BE2C (cell line): Measurements from ENCODE around the gene CCDC88B.

Experiments used
- DNase-seq: peaks from one replicate; pipeline ENCODE4 v3.0.0-alpha.2; 2020
- H3K27me3 ChIP-seq: fragments of 250-450 bp; sonication (Bioruptor Pico); 2 replicates; pipeline ENCODE4 v1.5.1; 2020; ENCODE audit warnings: mild to moderate bottlenecking
- H3K36me3 ChIP-seq: fragments of 250-450 bp; sonication (Bioruptor Pico); 2 replicates; pipeline ENCODE4 v1.5.1; 2020; ENCODE audit warnings: mild to moderate bottlenecking
- H3K4me1 ChIP-seq: fragments of 250-450 bp; sonication (Bioruptor Pico); 2 replicates; pipeline ENCODE4 v1.5.1; 2020
- H3K4me3 ChIP-seq: 2 replicates; pipeline ENCODE4 v1.5.1; 2011; ENCODE audit warnings: low read depth, low read length
- H3K9me3 ChIP-seq: fragments of 250-450 bp; sonication (Bioruptor Pico); 2 replicates; pipeline ENCODE4 v1.5.1; 2020
- CTCF ChIP-seq: IDR thresholded peaks from 2 replicates; pipeline ENCODE4 v1.5.1; 2012; ENCODE audit warnings: mild to moderate bottlenecking, low read depth, low read length

The CCDC88B gene

GRCh38 chr11:64294774-64295173 lies 45.2 kb upstream of the CCDC88B start:
- Histone ChIP-seq H3K27me3 (peaks cover 70% of the 10 kb centered on the region), H3K4me1 (no peaks in the 10 kb centered on the region), H3K4me3 (no peak overlapping the region), H3K36me3 (no peaks in the 10 kb centered on the region), H3K9me3 (no peaks in the 10 kb centered on the region)
- TF ChIP-seq CTCF, result no peak
- DNase-seq, result no peak

GRCh38 chr11:64295760-64296159 lies 44.2 kb upstream of the CCDC88B start:
- Histone ChIP-seq H3K4me3 (no peak overlapping the region), H3K36me3 (no peaks in the 10 kb centered on the region), H3K4me1 (no peaks in the 10 kb centered on the region), H3K9me3 (no peaks in the 10 kb centered on the region), H3K27me3 (peaks cover 73% of the 10 kb centered on the region)
- no peak for DNase-seq
- no peak for TF ChIP-seq CTCF

GRCh38 chr11:64296236-64296635 lies 43.8 kb upstream of the CCDC88B start:
- no peaks in the 10 kb centered on the region for H3K4me1 ChIP-seq
- no peak for TF ChIP-seq CTCF
- DNase-seq, result no peak
- no peaks in the 10 kb centered on the region for H3K36me3 ChIP-seq
- H3K9me3 ChIP-seq, result no peaks in the 10 kb centered on the region
- H3K4me3 ChIP-seq, result no peak overlapping the region
- peaks cover 70% of the 10 kb centered on the region for H3K27me3 ChIP-seq

GRCh38 chr11:64296830-64297698 lies 42.9 kb upstream of the CCDC88B start:
- no peak for DNase-seq
- Histone ChIP-seq H3K4me3 (no peak overlapping the region), H3K27me3 (peaks cover 62% of the 10 kb centered on the region), H3K36me3 (no peaks in the 10 kb centered on the region), H3K4me1 (no peaks in the 10 kb centered on the region), H3K9me3 (no peaks in the 10 kb centered on the region)
- no peak for TF ChIP-seq CTCF

GRCh38 chr11:64297699-64298358 lies 42.2 kb upstream of the CCDC88B start:
- Histone ChIP-seq H3K4me3 (no peak overlapping the region), H3K36me3 (no peaks in the 10 kb centered on the region), H3K27me3 (peaks cover 54% of the 10 kb centered on the region)

More at GRCh38 chr11:64297699-64298358, 42.2 kb upstream of the CCDC88B start:
- no peak for TF ChIP-seq CTCF
- Histone ChIP-seq H3K9me3 (no peaks in the 10 kb centered on the region), H3K4me1 (no peaks in the 10 kb centered on the region)
- no peak for DNase-seq
